Adrenal gland (tissue), 5 donors: ENCODE measurements around the gene RYR2.

Source experiments
- POLR2A ChIP-seq, 2 donors: fragments of 450-650 bp; IDR thresholded peaks; one replicate each; pipeline ENCODE4 v1.6.1; 2017; ENCODE audit warnings: antibody characterized with exemption in 2 of 2, mild to moderate bottlenecking in 2 of 2, moderate library complexity in 1 of 2
- TF ChIP-seq, protein P1 (sequence below), 6 experiments: fragments of 450-650 bp in 4 of 6; fragments of 200-600 bp in 2 of 6; sonication (generic) in 1 of 6; IDR thresholded peaks; 1 replicate in 5 of 6; 2 replicates in 1 of 6; pipeline versions ENCODE4 v1.5.1 to v1.8.0; 2016 to 2021; ENCODE audit warnings: antibody characterized with exemption in 6 of 6, mild to moderate bottlenecking in 2 of 6, moderate library complexity in 1 of 6
- donor health status: DM: no; HTN: no; CAD: no.

DNA sequence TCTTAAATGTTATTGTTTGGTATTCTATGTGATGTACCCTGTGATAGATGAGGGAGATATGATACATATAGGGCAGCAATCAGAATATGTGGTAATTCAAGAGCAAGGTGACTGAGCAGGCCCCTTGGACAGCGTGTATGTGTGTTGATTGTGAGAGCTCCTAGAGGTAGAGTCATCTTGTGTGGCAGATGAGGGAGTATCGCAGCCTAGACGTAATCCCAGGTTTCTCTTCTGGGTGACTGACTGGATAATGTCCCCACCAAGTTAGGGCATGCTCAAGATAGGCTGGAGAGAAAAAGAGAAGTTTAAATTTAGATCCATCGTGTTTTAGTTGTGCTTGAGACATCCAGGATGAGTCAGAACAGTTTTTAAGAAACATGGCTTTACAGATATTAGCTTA is 663.5 kb downstream of the RYR2 start:
- TF ChIP-seq, protein P1, sequence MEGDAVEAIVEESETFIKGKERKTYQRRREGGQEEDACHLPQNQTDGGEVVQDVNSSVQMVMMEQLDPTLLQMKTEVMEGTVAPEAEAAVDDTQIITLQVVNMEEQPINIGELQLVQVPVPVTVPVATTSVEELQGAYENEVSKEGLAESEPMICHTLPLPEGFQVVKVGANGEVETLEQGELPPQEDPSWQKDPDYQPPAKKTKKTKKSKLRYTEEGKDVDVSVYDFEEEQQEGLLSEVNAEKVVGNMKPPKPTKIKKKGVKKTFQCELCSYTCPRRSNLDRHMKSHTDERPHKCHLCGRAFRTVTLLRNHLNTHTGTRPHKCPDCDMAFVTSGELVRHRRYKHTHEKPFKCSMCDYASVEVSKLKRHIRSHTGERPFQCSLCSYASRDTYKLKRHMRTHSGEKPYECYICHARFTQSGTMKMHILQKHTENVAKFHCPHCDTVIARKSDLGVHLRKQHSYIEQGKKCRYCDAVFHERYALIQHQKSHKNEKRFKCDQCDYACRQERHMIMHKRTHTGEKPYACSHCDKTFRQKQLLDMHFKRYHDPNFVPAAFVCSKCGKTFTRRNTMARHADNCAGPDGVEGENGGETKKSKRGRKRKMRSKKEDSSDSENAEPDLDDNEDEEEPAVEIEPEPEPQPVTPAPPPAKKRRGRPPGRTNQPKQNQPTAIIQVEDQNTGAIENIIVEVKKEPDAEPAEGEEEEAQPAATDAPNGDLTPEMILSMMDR (IDR thresholded peaks at IDR 0.05) = no peak
- no peak for TF ChIP-seq POLR2A (IDR thresholded peaks at IDR 0.05)
